22Rv1 (cell line): ENCODE results near the gene P2RX7.

Experiments used
- ZFX ChIP-seq: fragments of 450-650 bp; IDR thresholded peaks from 2 replicates; pipeline ENCODE4 v1.6.1; 2017; ENCODE audit warnings: antibody characterized with exemption, borderline replicate concordance
- TF ChIP-seq, protein P1 (sequence below): fragments of 450-650 bp; IDR thresholded peaks from 2 replicates; pipeline ENCODE4 v1.5.1; 2017; ENCODE audit warnings: mild to moderate bottlenecking

GRCh38 chr12:121096199-121096798, 36.4 kb upstream of the P2RX7 start:
- TF ChIP-seq, protein P1, sequence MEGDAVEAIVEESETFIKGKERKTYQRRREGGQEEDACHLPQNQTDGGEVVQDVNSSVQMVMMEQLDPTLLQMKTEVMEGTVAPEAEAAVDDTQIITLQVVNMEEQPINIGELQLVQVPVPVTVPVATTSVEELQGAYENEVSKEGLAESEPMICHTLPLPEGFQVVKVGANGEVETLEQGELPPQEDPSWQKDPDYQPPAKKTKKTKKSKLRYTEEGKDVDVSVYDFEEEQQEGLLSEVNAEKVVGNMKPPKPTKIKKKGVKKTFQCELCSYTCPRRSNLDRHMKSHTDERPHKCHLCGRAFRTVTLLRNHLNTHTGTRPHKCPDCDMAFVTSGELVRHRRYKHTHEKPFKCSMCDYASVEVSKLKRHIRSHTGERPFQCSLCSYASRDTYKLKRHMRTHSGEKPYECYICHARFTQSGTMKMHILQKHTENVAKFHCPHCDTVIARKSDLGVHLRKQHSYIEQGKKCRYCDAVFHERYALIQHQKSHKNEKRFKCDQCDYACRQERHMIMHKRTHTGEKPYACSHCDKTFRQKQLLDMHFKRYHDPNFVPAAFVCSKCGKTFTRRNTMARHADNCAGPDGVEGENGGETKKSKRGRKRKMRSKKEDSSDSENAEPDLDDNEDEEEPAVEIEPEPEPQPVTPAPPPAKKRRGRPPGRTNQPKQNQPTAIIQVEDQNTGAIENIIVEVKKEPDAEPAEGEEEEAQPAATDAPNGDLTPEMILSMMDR: peak; percentile 63
- no peak for TF ChIP-seq ZFX
